GM18951 (cell line): ENCODE measurements around the gene GPC5.

Experiments used
- POLR2A ChIP-seq: IDR thresholded peaks from 4 replicates; pipeline ENCODE4 v1.6.1; 2011; ENCODE audit warnings: mild to moderate bottlenecking; ENCODE audit not compliant: insufficient read length, insufficient read depth; ENCODE audit errors: extremely low read depth
- in situ Hi-C: fragments of 300-500 bp; cut with MboI; formaldehyde crosslinking; loops from one replicate; pipeline ENCODE4 v1.12.0; 2022; ENCODE audit warnings: low sequenced_read_pairs, mixed read lengths, inconsistent platforms; ENCODE audit not compliant: unreplicated experiment

Gene GPC5

DNA sequence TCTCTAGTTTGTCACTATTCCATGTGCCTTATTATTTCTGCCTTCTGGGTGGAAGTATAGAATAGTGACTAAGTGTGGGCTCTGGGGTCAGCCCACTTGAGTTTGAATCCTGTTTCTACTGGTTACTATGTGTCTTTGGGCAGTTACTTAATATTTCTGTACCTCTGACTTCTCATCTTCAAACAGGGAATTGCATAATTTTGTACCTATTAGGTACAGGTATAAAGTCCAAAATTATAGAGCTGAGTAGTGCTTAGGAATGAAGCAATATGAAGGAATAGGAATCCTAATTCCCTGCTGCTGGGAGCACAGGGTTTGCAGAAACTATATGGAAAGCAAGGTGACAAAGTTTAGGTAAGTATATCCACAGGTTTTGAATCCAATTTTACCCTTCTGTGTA, 564.5 kb downstream of the GPC5 start:
- in situ Hi-C loops: no loop called here

GRCh38 chr13:91965511-91965910, 567.1 kb downstream of the GPC5 start:
- in situ Hi-C loops: no loop called here
- no peak for TF ChIP-seq POLR2A

More for the DNA sequence above, 564.5 kb downstream of the GPC5 start:
- no peak for TF ChIP-seq POLR2A

DNA sequence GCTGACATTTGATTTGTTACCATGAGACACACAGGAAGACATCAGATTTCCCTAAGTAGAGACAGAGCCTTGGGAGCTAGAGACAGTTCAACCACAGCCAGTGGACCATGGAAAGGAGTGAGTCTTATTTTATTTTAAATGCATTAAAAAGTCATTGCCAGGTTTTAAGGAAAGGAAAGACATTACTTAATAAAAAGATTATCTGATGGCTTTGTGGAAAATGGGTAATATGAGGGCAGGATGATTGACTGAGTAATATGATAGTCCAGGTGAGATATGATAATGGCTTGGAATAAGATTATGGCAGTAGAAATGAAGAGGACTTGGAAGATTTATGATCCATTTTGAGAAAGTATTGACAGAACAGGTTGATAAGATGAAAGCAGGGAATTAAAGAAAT, 580.1 kb downstream of the GPC5 start:
- TF ChIP-seq POLR2A: no peak
- in situ Hi-C loops: no loop called here

- TF ChIP-seq POLR2A: no peak
- in situ Hi-C loops: no loop called here
These were observed 588.5 kb downstream of the GPC5 start for GRCh38 chr13:91986761-91987483.

DNA sequence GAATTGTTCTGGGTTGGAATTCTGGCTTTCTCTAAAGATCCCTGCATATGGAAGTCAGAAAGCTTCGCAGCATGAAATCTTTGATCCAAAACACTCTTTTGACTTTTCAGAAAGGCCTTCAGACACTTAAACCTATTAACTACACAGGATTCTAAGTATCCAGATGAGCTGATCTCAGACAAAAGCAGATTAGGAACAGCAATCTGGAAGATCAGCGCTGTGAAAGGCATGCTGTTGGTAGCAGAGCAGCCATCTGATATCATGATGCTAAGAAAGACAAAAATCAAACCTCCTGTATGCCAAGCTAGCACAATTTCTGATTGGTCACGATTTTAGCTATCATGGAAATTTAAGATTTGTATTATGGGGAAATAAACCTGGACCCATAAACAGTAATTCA, 589.9 kb downstream of the GPC5 start:
- no peak for TF ChIP-seq POLR2A
- in situ Hi-C loops: no loop called here

GRCh38 chr13:92012787-92013186, 614.4 kb downstream of the GPC5 start:
- TF ChIP-seq POLR2A: no peak
- in situ Hi-C loops: no loop called here

- TF ChIP-seq POLR2A: no peak
- in situ Hi-C loops: no loop called here
These were observed 619.3 kb downstream of the GPC5 start for GRCh38 chr13:92017737-92018136.

- TF ChIP-seq POLR2A: no peak
These were observed 630.3 kb downstream of the GPC5 start for GRCh38 chr13:92028695-92029094.

DNA sequence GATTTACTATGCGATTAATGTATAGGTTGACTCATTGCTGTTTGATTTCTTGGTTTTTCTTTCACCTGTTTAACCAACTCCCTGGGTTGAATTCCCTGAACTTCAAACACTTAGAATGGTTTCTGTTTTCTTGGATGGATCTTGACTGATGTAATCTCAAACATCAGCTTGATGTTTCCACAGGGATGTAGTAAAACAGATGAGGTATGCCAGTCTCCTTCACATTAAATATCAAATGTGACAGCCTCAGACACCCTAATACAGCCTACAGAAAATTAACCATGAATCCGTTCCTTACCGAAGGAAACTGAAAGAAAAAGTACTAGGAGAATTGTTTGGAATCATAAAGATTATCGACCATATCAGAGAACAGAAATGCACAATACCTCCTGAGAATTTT, 631.2 kb downstream of the GPC5 start:
- in situ Hi-C loops: no loop called here
- no peak for TF ChIP-seq POLR2A

More at GRCh38 chr13:92028695-92029094, 630.3 kb downstream of the GPC5 start:
- in situ Hi-C loops: no loop called here

DNA sequence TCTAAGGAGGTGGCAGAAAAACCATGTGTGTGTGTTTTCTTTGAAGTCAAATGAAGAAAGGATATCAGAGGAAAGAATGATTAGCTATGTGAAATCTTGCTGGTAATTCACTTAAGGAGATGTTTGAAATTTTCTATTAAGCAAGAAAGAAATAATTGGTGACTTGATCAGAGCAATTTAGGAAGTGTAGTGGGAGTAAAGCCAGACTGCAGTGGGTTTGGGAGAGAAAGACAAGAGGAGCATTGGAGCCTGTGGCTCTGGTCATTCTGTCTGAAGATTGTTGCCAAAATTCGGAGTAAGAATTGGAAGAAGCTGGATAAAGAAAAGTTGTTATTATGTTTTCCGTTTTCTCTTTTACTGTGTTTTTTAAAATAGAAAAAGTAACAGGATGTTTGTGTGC, 640.5 kb downstream of the GPC5 start:
- in situ Hi-C loops: no loop called here
- no peak for TF ChIP-seq POLR2A

DNA sequence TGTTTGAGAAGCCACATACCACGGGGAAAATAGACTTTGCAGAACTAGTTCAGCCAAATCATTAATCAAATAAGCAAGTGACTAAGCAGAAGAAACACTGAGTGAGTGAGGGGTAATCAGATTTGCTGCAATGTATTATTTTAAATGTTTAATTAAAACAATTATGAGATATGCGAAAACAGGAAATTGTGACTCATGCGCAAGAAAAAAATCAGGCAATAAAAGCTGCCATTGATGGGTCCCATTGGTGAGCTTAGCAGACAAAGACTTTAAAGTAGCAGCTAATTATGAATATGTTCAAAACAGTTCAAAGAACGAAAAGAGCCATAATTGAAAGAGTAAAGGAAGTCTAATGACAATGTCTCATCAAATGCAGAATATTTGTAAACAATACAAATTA, 644.1 kb downstream of the GPC5 start:
- TF ChIP-seq POLR2A: no peak
- in situ Hi-C loops: no loop called here

- in situ Hi-C loops: no loop called here
These were observed 645.9 kb downstream of the GPC5 start for GRCh38 chr13:92044351-92044750.

DNA sequence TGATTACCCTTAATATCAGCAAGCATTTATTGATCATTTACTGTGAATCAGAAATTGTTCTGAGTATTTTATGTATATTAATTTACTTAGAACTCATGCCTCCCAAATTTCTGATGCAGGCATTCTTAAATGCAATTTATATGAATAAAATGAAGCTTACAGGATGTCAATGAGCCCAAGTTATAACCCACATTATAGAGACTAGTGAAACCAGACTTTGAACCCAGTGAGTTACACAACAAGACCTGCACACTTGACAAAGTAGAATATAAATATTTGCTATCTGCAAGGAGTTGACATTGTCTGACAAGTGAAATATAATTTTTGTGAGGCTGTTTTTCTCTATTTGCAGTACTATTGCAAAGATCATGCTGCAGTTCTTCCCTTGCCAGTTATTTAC, 656.0 kb downstream of the GPC5 start:
- TF ChIP-seq POLR2A: no peak
- in situ Hi-C loops: no loop called here

More at GRCh38 chr13:92044351-92044750, 645.9 kb downstream of the GPC5 start:
- no peak for TF ChIP-seq POLR2A

GRCh38 chr13:92074658-92075057, 676.2 kb downstream of the GPC5 start:
- no peak for TF ChIP-seq POLR2A
- in situ Hi-C loops: no loop called here
